Spleen (tissue), 11 donors: ENCODE results near the gene RELB. TPM values are rescaled to one million over a fixed set of nuclear protein-coding genes. Genes with fewer than 3 reads are reported as not detected.

Experiments
- DNase-seq: peaks from one replicate; pipeline ENCODE4 v3.0.0-alpha.2; 2020
- H3K27ac ChIP-seq, 8 donors: fragments of 200-600 bp; sonication (generic) in 7 of 8; 1 replicate in 4 of 8; 2 replicates in 4 of 8; pipeline versions ENCODE4 v1.5.0 to v1.8.0; 2016 to 2021; ENCODE audit warnings: inconsistent platforms in 4 of 8, mild to moderate bottlenecking in 4 of 8, moderate library complexity in 1 of 8
- H3K27me3 ChIP-seq, 7 donors: fragments of 200-600 bp; sonication (generic) in 6 of 7; replicated peaks in 1 of 7; 1 replicate in 4 of 7; 2 replicates in 3 of 7; pipeline versions ENCODE4 v1.5.0 to v1.8.0; 2016 to 2021; ENCODE audit warnings: inconsistent platforms in 3 of 7, mild to moderate bottlenecking in 1 of 7
- H3K36me3 ChIP-seq, 6 donors: fragments of 200-600 bp; sonication (generic) in 5 of 6; 1 replicate in 4 of 6; 2 replicates in 2 of 6; pipeline versions ENCODE4 v1.5.0 to v1.8.0; 2016 to 2021; ENCODE audit warnings: inconsistent platforms in 2 of 6
- H3K4me1 ChIP-seq, 6 donors: fragments of 200-600 bp; sonication (generic) in 5 of 6; 1 replicate in 3 of 6; 2 replicates in 3 of 6; pipeline versions ENCODE4 v1.5.0 to v1.8.0; 2016 to 2021; ENCODE audit warnings: inconsistent platforms in 3 of 6
- H3K4me3 ChIP-seq, 8 donors: fragments of 200-600 bp; sonication (generic) in 7 of 8; 1 replicate in 4 of 8; 2 replicates in 4 of 8; pipeline versions ENCODE4 v1.5.0 to v1.8.0; 2016 to 2021; ENCODE audit warnings: inconsistent platforms in 4 of 8, mild to moderate bottlenecking in 4 of 8, moderate library complexity in 2 of 8
- H3K9me3 ChIP-seq, 8 donors: fragments of 200-600 bp; sonication (generic) in 7 of 8; 1 replicate in 4 of 8; 2 replicates in 4 of 8; pipeline versions ENCODE4 v1.5.0 to v1.8.0; 2016 to 2021; ENCODE audit warnings: inconsistent platforms in 4 of 8
- CTCF ChIP-seq, 11 experiments: fragments of 200-600 bp in 7 of 11; fragments of 450-650 bp in 4 of 11; sonication (generic) in 4 of 11; IDR thresholded peaks in 8 of 11; conservative IDR thresholded peaks in 3 of 11; 1 replicate in 7 of 11; 2 replicates in 4 of 11; pipeline versions ENCODE4 v1.4.0 to v1.8.0; 2016 to 2021; ENCODE audit warnings: antibody characterized with exemption in 11 of 11, inconsistent platforms in 4 of 11, mild to moderate bottlenecking in 1 of 11
- POLR2A ChIP-seq, 3 donors: fragments of 450-650 bp; IDR thresholded peaks; one replicate each; pipeline ENCODE4 v1.5.1; 2017; ENCODE audit warnings: antibody characterized with exemption in 3 of 3, mild to moderate bottlenecking in 1 of 3
- POLR2AphosphoS5 ChIP-seq, 3 donors: sonication (generic); formaldehyde crosslinking; IDR thresholded peaks; one replicate each; pipeline ENCODE4 v1.5.1; 2017; ENCODE audit warnings: antibody characterized with exemption in 3 of 3
- WGBS, 5 donors: extraction: QIAGEN DNeasy Blood & Tissue Kit in 3 of 5; methylation state at CpG; one replicate each; pipeline versions ENCODE4 v1.1.5 to v1.1.7; 2013 to 2018; 5-methylcytosine and 5-hydroxymethylcytosine counted together
- intact Hi-C: fragments of 100-400 bp; cut with DNase I; formaldehyde crosslinking; loops from one replicate; pipeline ENCODE4 v1.15.0; 2023; ENCODE audit warnings: low total_unique reads
- polyA plus RNA-seq, 3 donors: library from polyadenylated mRNA; stranded (reverse); fragments of 200-250 nt; gene quantifications; one replicate each; pipeline ENCODE4 v1.2.1, GENCODE V29; 2013
- total RNA-seq, 7 donors: library from RNA; depleted of rRNA in 3 of 7; stranded (reverse); fragments of >200 nt in 3 of 7; fragmentation: NEBNext Ultra II Directional in 4 of 7; extraction: Animal tissue kit (Norgen Biotek cat#: 25700) in 4 of 7; gene quantifications; one replicate each; pipeline versions ENCODE4 v1.1.0 to v1.2.1, GENCODE V29; 2016 to 2021
- donor health status: healthy with polysubstance abuse.
- donor health status: DM: no; HTN: no; CAD: no; lungs with moderate emphysema.
- donor health status: DM: no; HTN: no; CAD: no.
- donor health status: Bipolar disorder and iron deficiency.
- donor health status: healthy.
- donor health status: DM: no; HTN: no; CAD: no.
- donor health status: DM: yes; HTN: yes; CAD: no.

RELB gene
- total and polyA plus RNA-seq, 10 donors, result 16.6 to 67.4 (median 34.7) TPM

DNA sequence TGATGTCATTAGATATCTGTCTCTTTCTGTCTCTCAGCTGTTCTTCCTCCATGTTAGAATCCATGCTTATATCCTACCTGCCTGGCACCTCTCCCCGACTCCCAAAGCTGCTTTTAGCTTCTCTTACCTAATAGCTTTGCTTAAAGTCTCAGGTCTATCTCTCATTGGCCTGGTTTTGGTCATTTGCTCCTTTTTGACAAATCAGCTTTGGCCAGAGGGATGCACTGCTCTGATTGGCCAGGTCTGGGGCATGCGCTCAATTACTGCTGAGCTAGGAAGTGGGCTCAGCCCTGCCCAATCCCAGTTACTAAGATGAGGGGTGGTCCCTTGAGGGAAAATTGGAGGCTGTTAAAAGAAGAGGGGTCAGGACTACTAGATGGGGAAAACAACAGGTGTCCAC, 26.1 kb downstream of the RELB start:
- no peaks in the 10 kb centered on the region for H3K4me1 ChIP-seq
- intact Hi-C loops, result no loop called here
- DNase-seq, result no peak
- H3K36me3 ChIP-seq, result peaks cover 0 to 94% (median 75%) of the 10 kb centered on the region in 6 donors
- TF ChIP-seq POLR2A (IDR thresholded peaks at IDR 0.05) (no peak), CTCF (IDR thresholded peaks at IDR 0.05 in 8 of 11, conservative IDR thresholded peaks at IDR 0.05 in 3 of 11) (no peak), POLR2AphosphoS5 (IDR thresholded peaks at IDR 0.05) (no peak)
- 92 to 97% (median 94%) methylated on average over 2 of the region's 2 CpGs for WGBS, 5 donors
- no peaks in the 10 kb centered on the region for H3K27me3 ChIP-seq
- H3K27ac ChIP-seq, result no peak overlapping the region
- no peak overlapping the region for H3K4me3 ChIP-seq
- no peaks in the 10 kb centered on the region for H3K9me3 ChIP-seq

- Histone ChIP-seq H3K9me3 (peaks cover 0 to 6% (median 5%) of the 10 kb centered on the region in 8 donors), H3K36me3 (peaks cover 3 to 100% (median 92%) of the 10 kb centered on the region in 6 donors), H3K27me3 (no peaks in the 10 kb centered on the region), H3K27ac (no peak overlapping the region), H3K4me1 (no peaks in the 10 kb centered on the region), H3K4me3 (no peak overlapping the region)
- intact Hi-C loops, result no loop called here
- no peak for TF ChIP-seq POLR2AphosphoS5 (IDR thresholded peaks at IDR 0.05)
- TF ChIP-seq CTCF (IDR thresholded peaks at IDR 0.05 in 8 of 11, conservative IDR thresholded peaks at IDR 0.05 in 3 of 11), result no peak
- TF ChIP-seq POLR2A (IDR thresholded peaks at IDR 0.05), result no peak
- no peak for DNase-seq
- 90 to 97% (median 94%) methylated on average over 6 of the region's 6 CpGs for WGBS, 5 donors
Observed at GRCh38 chr19:45030825-45031224, 29.6 kb downstream of the RELB start.

GRCh38 chr19:45032421-45032820, 31.2 kb downstream of the RELB start:
- no peak for DNase-seq
- H3K27ac ChIP-seq, result no peak overlapping the region
- H3K36me3 ChIP-seq, result peaks cover 3 to 100% (median 93%) of the 10 kb centered on the region in 6 donors
- H3K4me1 ChIP-seq, result no peaks in the 10 kb centered on the region
- WGBS, 5 donors, result 91 to 93% (median 92%) methylated on average over 18 of the region's 18 CpGs
- intact Hi-C loops, result no loop called here
- H3K27me3 ChIP-seq, result no peaks in the 10 kb centered on the region
- no peak overlapping the region for H3K4me3 ChIP-seq
- H3K9me3 ChIP-seq, result peaks cover 0 to 8% (median 5%) of the 10 kb centered on the region in 8 donors
- TF ChIP-seq CTCF (IDR thresholded peaks at IDR 0.05 in 8 of 11, conservative IDR thresholded peaks at IDR 0.05 in 3 of 11) (no peak), POLR2AphosphoS5 (IDR thresholded peaks at IDR 0.05) (peak in 1 of 3 donors; percentile 21)

DNA sequence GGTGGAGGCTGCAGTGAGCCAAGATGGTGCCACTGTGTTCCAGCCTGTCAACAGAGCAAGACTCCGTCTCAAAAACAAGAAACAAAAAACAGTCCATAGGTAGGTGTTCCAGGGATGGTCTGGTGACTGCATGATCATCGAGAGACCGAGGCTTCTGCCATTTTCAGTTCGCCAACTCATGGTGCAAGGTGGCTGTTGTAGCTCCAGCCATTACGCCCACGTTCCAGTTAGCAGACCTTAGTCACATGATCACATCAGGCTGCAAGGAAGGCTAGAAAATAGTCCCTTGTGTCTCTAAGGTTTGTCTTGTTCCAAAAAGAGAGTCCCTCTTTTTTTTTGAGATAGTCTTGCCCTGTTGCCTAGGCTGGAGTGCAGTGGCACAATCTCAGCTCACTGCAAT, 34.5 kb downstream of the RELB start:
- TF ChIP-seq POLR2A (IDR thresholded peaks at IDR 0.05) (no peak), POLR2AphosphoS5 (IDR thresholded peaks at IDR 0.05) (no peak), CTCF (IDR thresholded peaks at IDR 0.05 in 8 of 11, conservative IDR thresholded peaks at IDR 0.05 in 3 of 11) (no peak)
- Histone ChIP-seq H3K9me3 (peaks cover 0 to 8% (median 5%) of the 10 kb centered on the region in 8 donors), H3K36me3 (peaks cover 3 to 82% (median 70%) of the 10 kb centered on the region in 6 donors), H3K4me1 (peaks cover 13 to 27% (median 24%) of the 10 kb centered on the region in 6 donors), H3K4me3 (no peak overlapping the region), H3K27me3 (no peaks in the 10 kb centered on the region), H3K27ac (no peak overlapping the region)
- intact Hi-C loops, result no loop called here
- WGBS, 5 donors, result 93 to 98% (median 97%) methylated on average over 6 of the region's 6 CpGs
- DNase-seq, result no peak
